Stomach (tissue), 9 donors: Measurements from ENCODE around the gene ARHGEF25. TPM values are rescaled to one million over a fixed set of nuclear protein-coding genes. Genes with fewer than 3 reads are reported as not detected.
A peak's percentile ranks its signal among the peaks of the same experiment; 100 is the strongest.

Experiments
- DNase-seq, 2 donors: peaks; one replicate each; pipeline versions ENCODE4 v3.0.0 to v3.0.0-alpha.2; 2013 to 2019
- H3K27ac ChIP-seq, 5 donors: fragments of 200-600 bp in 4 of 5; sonication (generic) in 4 of 5; one replicate each; pipeline ENCODE4 v1.5.1; 2013 to 2019; ENCODE audit warnings: mild to moderate bottlenecking in 1 of 5, moderate library complexity in 1 of 5
- H3K27me3 ChIP-seq, 3 donors: fragments of 200-600 bp; sonication (generic); one replicate each; pipeline ENCODE4 v1.5.1; 2017 to 2019; ENCODE audit warnings: mixed run types in 1 of 3
- H3K36me3 ChIP-seq, 4 donors: fragments of 200-600 bp; sonication (generic); 1 replicate in 3 of 4; 2 replicates in 1 of 4; pipeline ENCODE4 v1.5.1; 2016 to 2019
- H3K4me1 ChIP-seq, 4 donors: fragments of 200-600 bp; sonication (generic); one replicate each; pipeline ENCODE4 v1.5.1; 2016 to 2019
- H3K4me3 ChIP-seq, 4 donors: fragments of 200-600 bp; sonication (generic) in 3 of 4; one replicate each; pipeline ENCODE4 v1.5.1; 2016 to 2019; ENCODE audit warnings: mild to moderate bottlenecking in 1 of 4
- H3K9me3 ChIP-seq, 4 donors: fragments of 200-600 bp; sonication (generic); one replicate each; pipeline ENCODE4 v1.5.1; 2016 to 2019
- EP300 ChIP-seq: sonication (generic); formaldehyde crosslinking; IDR thresholded peaks from one replicate; pipeline ENCODE4 v1.6.1; 2017; ENCODE audit warnings: antibody characterized with exemption
- POLR2A ChIP-seq, 4 donors: fragments of 450-650 bp; IDR thresholded peaks; one replicate each; pipeline ENCODE4 v1.6.1; 2016; ENCODE audit warnings: antibody characterized with exemption in 4 of 4, control low read depth in 2 of 4, mild to moderate bottlenecking in 1 of 4, moderate library complexity in 1 of 4
- POLR2AphosphoS5 ChIP-seq, 3 donors: sonication (generic); formaldehyde crosslinking; IDR thresholded peaks; one replicate each; pipeline ENCODE4 v1.6.1; 2016; ENCODE audit warnings: antibody characterized with exemption in 3 of 3
- WGBS, 5 donors: extraction: QIAGEN DNeasy Blood & Tissue Kit in 3 of 5; methylation state at CpG; one replicate each; pipeline versions ENCODE4 v1.1.5 to v1.1.7; 2013 to 2018; 5-methylcytosine and 5-hydroxymethylcytosine counted together
- intact Hi-C: fragments of 100-400 bp; cut with DNase I; formaldehyde crosslinking; loops from one replicate; pipeline ENCODE4 v1.15.1; 2023; ENCODE audit warnings: low total_unique reads
- polyA plus RNA-seq, 3 donors: library from polyadenylated mRNA; stranded (reverse); fragments of 200-250 nt; gene quantifications; one replicate each; pipeline ENCODE4 v1.2.3, GENCODE V29; 2013
- total RNA-seq, 5 donors: library from RNA; depleted of rRNA; stranded (reverse); fragments of >200 nt; gene quantifications; one replicate each; pipeline versions ENCODE4 v1.1.0 to v1.2.3, GENCODE V29; 2014 to 2016
- TF ChIP-seq, protein P1 (sequence below), 7 experiments: fragments of 450-650 bp in 4 of 7; fragments of 200-600 bp in 3 of 7; sonication (generic) in 3 of 7; IDR thresholded peaks; one replicate each; pipeline ENCODE4 v1.5.1; 2016 to 2019; ENCODE audit warnings: antibody characterized with exemption in 7 of 7, control low read depth in 2 of 7, mild to moderate bottlenecking in 1 of 7
- donor health status: healthy with polysubstance abuse.
- donor health status: Bipolar disorder and iron deficiency.
- donor health status: healthy.

Gene ARHGEF25
- total and polyA plus RNA-seq, 8 donors = 18.7 to 220 (median 30.4) TPM

DNA sequence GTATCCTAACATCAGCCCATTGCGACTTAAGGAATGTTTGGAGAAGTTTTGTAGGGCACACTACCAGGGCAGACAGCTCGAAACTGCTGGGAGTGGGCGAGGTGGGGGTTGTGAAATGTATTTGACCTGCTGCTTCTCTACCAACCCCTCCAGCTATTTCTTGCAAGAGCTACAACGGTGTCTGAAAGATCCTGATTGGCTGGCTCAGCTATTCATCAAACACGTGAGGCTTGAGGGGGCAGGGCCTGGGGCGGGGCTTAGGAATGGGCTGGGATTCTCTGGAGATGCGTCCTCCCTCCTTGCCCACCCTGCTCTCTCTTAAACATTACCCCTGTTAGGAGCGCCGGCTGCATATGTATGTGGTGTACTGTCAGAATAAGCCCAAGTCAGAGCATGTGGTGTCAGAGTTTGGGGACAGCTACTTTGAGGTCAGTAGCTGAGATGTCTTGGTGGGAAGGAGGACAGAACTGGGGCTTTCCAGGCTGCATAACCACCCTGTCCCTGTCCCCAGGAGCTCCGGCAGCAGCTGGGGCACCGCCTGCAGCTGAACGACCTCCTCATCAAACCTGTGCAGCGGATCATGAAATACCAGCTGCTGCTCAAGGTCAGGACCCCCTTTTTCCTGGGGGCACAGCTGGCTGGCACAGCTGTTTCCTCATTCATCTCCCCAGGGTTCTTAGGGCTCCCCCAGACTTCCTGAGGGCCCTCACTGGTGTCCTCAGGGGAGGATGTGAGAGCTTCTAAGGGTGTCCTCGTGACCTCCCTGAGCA lies 3.1 kb downstream of the ARHGEF25 start:
- Histone ChIP-seq H3K36me3 (peaks cover 5 to 44% (median 25%) of the 10 kb centered on the region in 4 donors), H3K9me3 (no peaks in the 10 kb centered on the region), H3K4me3 (no peak overlapping the region), H3K27ac (peak overlapping the region in 1 of 5 donors; percentile 29), H3K27me3 (peaks cover 0 to 91% (median 33%) of the 10 kb centered on the region in 3 donors), H3K4me1 (peaks cover 25 to 56% (median 39%) of the 10 kb centered on the region in 4 donors)
- peak in 1 of 2 donors; percentile 41 for DNase-seq
- TF ChIP-seq, protein P1, sequence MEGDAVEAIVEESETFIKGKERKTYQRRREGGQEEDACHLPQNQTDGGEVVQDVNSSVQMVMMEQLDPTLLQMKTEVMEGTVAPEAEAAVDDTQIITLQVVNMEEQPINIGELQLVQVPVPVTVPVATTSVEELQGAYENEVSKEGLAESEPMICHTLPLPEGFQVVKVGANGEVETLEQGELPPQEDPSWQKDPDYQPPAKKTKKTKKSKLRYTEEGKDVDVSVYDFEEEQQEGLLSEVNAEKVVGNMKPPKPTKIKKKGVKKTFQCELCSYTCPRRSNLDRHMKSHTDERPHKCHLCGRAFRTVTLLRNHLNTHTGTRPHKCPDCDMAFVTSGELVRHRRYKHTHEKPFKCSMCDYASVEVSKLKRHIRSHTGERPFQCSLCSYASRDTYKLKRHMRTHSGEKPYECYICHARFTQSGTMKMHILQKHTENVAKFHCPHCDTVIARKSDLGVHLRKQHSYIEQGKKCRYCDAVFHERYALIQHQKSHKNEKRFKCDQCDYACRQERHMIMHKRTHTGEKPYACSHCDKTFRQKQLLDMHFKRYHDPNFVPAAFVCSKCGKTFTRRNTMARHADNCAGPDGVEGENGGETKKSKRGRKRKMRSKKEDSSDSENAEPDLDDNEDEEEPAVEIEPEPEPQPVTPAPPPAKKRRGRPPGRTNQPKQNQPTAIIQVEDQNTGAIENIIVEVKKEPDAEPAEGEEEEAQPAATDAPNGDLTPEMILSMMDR (IDR thresholded peaks at IDR 0.05) = no peak
- TF ChIP-seq POLR2AphosphoS5 (IDR thresholded peaks at IDR 0.05) (no peak), EP300 (no peak), POLR2A (IDR thresholded peaks at IDR 0.05) (no peak)
- intact Hi-C loops = no loop called here
- WGBS, 5 donors = 45 to 55% (median 53%) methylated on average over 11 to 14 of the region's 14 CpGs

DNA sequence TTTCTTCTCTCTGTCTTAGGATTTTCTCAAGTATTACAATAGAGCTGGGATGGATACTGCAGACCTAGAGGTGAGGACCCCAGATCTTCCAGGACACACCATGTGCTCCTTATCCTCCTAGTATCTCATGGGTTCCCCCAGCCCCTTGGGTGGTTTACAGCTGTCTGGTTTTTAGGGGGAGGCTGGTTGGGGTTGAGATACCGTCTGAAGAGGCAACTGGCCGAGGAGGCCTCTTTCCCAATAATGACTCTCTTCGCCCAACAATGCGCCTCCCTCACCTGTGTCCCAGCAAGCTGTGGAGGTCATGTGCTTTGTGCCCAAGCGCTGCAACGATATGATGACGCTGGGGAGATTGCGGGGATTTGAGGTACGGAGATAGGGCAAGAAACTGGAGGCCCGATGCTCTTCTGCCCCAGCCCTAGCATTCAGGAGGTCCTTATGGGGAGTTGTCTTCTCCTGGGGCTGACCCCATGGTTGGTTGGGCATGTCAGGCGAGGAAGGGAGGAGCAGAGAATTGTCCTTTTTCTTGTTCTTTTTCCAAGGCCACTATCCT lies 3.8 kb downstream of the ARHGEF25 start:
- no peaks in the 10 kb centered on the region for H3K9me3 ChIP-seq
- no peak overlapping the region for H3K27ac ChIP-seq
- H3K4me1 ChIP-seq = peaks cover 22 to 54% (median 39%) of the 10 kb centered on the region in 4 donors
- no peak overlapping the region for H3K4me3 ChIP-seq
- TF ChIP-seq, protein P1 (IDR thresholded peaks at IDR 0.05) = no peak
- TF ChIP-seq POLR2A (IDR thresholded peaks at IDR 0.05) (no peak), EP300 (no peak), POLR2AphosphoS5 (IDR thresholded peaks at IDR 0.05) (no peak)
- DNase-seq = no peak
- intact Hi-C loops = no loop called here
- peaks cover 0 to 91% (median 39%) of the 10 kb centered on the region in 3 donors for H3K27me3 ChIP-seq
- WGBS, 5 donors = 78 to 96% (median 84%) methylated on average over 9 to 11 of the region's 11 CpGs
- H3K36me3 ChIP-seq = peaks cover 5 to 44% (median 24%) of the 10 kb centered on the region in 4 donors

DNA sequence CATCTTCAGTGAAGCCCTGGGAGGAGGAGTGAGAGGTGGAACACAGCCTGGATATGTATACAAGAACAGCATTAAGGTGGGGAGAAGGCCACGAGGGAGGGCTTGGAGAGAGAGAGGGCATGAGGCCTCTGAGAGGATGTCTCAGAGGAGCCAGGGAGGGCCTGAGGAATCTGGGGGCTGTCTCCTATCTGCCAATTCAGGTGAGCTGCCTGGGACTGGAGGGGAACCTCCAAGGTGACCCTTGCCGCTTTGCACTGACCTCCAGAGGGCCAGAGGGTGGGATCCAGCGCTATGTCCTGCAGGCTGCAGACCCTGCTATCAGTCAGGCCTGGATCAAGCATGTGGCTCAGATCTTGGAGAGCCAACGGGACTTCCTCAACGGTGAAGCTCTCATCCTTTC lies 4.4 kb downstream of the ARHGEF25 start:
- TF ChIP-seq POLR2A (IDR thresholded peaks at IDR 0.05) = no peak
- TF ChIP-seq, protein P1 (IDR thresholded peaks at IDR 0.05) = no peak
- TF ChIP-seq EP300 = no peak
- no peak for TF ChIP-seq POLR2AphosphoS5 (IDR thresholded peaks at IDR 0.05)
- H3K27ac ChIP-seq = no peak overlapping the region

DNA sequence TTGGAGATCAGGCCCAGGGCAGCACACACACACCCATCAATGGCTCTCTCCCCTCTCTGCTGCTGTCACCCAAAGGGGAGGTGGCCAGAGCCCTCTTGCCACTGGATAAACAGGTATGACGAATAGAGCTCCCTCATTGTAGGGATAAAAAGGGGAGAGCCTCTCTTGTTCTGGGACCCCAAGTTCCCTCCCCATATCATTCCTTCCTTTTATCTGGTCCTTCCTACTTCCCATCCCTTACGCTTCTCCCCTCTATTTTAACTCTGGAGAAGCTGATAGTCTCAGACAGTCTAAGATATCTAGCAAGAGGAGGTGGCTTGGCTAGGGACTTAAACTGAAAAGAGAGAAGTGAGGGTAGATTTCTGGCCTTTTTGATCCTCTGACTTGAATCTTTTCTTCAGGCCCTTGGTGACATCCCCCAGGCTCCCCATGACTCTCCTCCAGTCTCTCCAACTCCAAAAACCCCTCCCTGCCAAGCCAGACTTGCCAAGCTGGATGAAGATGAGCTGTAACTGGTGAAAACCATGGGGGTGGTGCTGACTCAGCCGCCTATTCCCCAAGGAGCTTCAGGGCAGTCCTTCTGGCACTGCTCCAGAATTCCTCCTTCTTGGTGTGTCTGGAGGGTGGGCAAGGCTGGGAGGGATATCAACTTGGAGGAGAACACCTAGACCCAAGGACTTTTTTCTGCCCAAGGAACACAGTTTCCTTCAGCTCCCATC lies 5.3 kb downstream of the ARHGEF25 start:
- TF ChIP-seq POLR2A (IDR thresholded peaks at IDR 0.05) (no peak), POLR2AphosphoS5 (IDR thresholded peaks at IDR 0.05) (no peak), EP300 (no peak)
- intact Hi-C loops = no loop called here
- peak in 1 of 2 donors; percentile 10 for DNase-seq
- Histone ChIP-seq H3K4me3 (no peak overlapping the region), H3K4me1 (peaks cover 21 to 50% (median 37%) of the 10 kb centered on the region in 4 donors), H3K36me3 (peaks cover 5 to 44% (median 24%) of the 10 kb centered on the region in 4 donors), H3K27me3 (peaks cover 3 to 91% (median 39%) of the 10 kb centered on the region in 3 donors), H3K9me3 (no peaks in the 10 kb centered on the region), H3K27ac (no peak overlapping the region)
- 67 to 83% (median 81%) methylated on average over 3 of the region's 3 CpGs for WGBS, 5 donors

More for the DNA sequence above, 4.4 kb downstream of the ARHGEF25 start:
- peaks cover 1 to 91% (median 39%) of the 10 kb centered on the region in 3 donors for H3K27me3 ChIP-seq
- peaks cover 5 to 44% (median 24%) of the 10 kb centered on the region in 4 donors for H3K36me3 ChIP-seq
- H3K4me1 ChIP-seq = peaks cover 21 to 50% (median 36%) of the 10 kb centered on the region in 4 donors
- intact Hi-C loops = no loop called here
- DNase-seq = no peak
- no peak overlapping the region for H3K4me3 ChIP-seq
- no peaks in the 10 kb centered on the region for H3K9me3 ChIP-seq
- 82 to 93% (median 85%) methylated on average over 5 of the region's 5 CpGs for WGBS, 5 donors
